Central memory CD4-positive, alpha-beta T cell (primary cell): ENCODE measurements around the gene ZNF335.

Experiments
- DNase-seq: peaks from one replicate; pipeline ENCODE4 v3.0.0; 2022
- total RNA-seq, 3 experiments: gene quantifications; one replicate each; lab custom pipeline; 2026; lab: John Stamatoyannopoulos, UW

The ZNF335 gene, protein sequence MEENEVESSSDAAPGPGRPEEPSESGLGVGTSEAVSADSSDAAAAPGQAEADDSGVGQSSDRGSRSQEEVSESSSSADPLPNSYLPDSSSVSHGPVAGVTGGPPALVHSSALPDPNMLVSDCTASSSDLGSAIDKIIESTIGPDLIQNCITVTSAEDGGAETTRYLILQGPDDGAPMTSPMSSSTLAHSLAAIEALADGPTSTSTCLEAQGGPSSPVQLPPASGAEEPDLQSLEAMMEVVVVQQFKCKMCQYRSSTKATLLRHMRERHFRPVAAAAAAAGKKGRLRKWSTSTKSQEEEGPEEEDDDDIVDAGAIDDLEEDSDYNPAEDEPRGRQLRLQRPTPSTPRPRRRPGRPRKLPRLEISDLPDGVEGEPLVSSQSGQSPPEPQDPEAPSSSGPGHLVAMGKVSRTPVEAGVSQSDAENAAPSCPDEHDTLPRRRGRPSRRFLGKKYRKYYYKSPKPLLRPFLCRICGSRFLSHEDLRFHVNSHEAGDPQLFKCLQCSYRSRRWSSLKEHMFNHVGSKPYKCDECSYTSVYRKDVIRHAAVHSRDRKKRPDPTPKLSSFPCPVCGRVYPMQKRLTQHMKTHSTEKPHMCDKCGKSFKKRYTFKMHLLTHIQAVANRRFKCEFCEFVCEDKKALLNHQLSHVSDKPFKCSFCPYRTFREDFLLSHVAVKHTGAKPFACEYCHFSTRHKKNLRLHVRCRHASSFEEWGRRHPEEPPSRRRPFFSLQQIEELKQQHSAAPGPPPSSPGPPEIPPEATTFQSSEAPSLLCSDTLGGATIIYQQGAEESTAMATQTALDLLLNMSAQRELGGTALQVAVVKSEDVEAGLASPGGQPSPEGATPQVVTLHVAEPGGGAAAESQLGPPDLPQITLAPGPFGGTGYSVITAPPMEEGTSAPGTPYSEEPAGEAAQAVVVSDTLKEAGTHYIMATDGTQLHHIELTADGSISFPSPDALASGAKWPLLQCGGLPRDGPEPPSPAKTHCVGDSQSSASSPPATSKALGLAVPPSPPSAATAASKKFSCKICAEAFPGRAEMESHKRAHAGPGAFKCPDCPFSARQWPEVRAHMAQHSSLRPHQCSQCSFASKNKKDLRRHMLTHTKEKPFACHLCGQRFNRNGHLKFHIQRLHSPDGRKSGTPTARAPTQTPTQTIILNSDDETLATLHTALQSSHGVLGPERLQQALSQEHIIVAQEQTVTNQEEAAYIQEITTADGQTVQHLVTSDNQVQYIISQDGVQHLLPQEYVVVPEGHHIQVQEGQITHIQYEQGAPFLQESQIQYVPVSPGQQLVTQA (N-terminal part only)
- total RNA-seq: 86.7 to 209 (median 113) reads per million in 3 experiments

DNA sequence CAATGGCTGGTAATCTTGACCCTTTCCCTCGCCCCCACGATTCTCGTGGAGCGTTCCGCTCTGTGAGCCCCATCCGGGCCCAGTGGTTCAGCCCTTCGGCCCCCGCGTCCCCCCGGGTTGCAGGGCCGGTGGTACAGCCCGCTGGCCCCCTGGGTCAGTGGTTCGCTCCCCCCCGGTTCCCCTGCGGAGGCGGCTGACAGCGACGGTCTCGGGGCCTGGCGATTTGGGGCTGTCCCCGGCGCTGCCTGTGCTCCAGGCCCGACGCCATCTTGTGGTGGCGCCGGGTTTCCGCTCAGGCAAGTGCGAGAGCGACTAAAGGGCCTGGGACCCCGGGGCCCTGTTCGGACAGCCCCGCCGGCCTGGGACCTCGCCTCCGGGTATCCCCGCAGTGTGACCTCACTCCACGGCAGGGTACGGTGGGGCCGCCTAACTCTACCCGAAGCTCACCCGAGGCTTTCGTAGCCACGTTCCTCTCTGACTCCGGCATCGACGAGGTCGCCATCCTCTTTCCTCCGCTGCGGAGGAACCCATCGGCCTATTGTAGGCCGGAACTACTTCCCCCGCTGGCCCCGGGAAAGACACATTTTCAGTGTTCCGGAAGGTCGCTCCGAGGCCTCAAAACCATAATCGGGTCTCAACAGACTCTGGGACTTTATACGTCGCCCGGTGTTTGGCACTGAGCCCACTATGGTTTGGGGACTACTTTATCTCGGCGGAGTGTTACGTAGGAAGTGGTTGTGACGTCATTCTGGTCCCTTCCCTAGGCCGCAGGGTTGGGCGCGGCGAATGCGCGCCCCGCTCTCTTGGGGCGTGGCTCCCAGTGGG is at the start of gene ZNF335:
Gene ZNF335 (minus strand): TSS at position 529 of the 825 bp plus-strand sequence. CDS start 793 bp downstream, outside the sequence.
- peak; percentile 95 for DNase-seq

GRCh38 chr20:46020555-46020954 is 48.6 kb upstream of the ZNF335 start:
- DNase-seq: no peak

DNA sequence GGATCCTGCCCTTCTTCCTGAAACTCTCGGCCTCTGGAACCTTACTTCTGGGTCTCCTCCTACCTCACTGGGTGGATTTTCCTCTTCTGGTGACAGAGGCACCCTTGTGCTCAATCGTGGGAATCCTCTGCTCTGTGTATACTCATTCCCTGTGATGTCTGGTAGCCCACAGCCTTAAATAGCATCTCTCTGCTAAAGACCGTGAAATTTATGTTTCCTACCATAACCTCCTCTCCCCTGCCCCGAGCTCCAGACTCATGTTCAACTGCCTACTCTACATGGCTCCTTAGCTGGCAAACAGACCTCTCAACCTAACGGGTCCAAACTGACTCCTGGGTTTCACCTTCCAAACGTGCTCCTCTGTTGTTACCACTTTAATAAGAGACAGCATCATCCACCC is 46.6 kb upstream of the ZNF335 start:
- DNase-seq: no peak

DNA sequence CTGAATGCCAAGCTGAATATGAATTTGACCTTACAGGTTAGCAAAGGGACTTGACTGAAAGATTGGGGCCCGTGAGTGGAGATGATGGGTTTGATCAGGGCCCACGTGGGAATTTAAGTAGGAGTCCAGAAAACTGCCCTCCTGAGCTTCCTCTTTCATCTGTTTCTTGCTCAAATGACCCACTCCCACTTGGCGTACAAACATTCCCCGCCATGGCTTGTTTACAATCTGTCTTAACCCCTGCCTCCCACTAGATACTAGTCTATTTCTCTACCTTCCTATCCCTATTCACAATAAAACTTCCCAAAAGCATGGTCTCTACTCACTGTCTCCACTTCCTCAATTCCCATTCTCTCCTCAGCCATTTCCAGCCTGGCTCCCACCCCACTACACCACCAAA is 46.1 kb upstream of the ZNF335 start:
- DNase-seq: no peak

DNA sequence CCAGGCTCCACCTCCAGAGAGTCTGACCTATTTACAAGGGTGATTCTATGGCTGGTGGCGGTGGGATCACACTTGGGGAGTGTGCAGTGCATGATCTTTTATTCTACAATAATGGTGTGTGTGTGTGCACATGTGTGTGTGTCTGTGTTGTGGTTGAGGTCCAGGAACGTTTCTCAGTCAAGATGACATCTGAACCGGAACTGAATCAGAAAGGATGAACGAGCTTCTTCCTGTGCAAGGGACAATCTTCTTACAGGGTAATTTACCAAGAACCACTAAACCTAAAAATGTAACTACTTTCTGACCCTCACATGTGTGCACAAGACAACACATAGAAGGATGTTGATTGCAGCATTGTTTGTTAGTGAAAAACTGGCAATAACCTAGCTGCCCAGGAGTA is 45.3 kb upstream of the ZNF335 start:
- DNase-seq: no peak

GRCh38 chr20:46014517-46015396 is 42.8 kb upstream of the ZNF335 start:
- no peak for DNase-seq

- peak; percentile 55 for DNase-seq
Measured at GRCh38 chr20:46013829-46014516, 42.0 kb upstream of the ZNF335 start.

DNA sequence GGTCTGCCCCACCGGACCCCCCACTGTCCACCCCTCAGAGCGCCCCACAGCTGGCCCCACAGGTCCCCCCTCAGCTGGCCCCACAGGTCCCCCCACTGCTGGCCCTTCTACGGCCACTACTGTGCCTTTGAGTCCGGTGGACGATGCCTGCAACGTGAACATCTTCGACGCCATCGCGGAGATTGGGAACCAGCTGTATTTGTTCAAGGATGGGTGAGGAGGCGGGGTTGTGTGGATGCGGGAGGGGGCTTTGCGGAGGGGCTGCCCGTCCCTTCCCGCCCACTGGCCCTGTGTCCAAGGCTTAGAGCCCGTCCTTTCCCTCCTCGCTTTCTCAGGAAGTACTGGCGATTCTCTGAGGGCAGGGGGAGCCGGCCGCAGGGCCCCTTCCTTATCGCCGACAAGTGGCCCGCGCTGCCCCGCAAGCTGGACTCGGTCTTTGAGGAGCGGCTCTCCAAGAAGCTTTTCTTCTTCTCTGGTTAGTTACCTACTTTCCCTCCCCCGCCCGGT is 41.4 kb upstream of the ZNF335 start:
- no peak for DNase-seq

DNA sequence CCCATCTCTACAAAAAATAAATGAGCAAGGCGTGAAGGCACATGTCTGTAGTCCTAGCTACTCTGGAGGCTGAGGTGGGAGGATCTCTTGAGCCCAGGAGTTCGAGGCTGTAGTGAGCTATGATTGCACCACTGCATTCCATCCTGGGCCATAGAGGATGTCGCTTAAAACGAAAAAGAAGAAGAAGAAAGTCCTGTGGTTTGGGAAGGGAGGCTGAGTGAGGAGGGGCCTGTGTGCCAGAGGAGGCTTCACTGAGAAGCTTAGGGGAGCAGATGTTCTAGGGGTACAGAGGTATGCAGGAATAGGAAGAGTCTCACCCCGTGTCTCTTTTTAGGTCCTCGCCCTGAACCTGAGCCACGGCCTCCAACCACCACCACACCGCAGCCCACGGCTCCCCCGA is 40.9 kb upstream of the ZNF335 start:
- DNase-seq: no peak

DNA sequence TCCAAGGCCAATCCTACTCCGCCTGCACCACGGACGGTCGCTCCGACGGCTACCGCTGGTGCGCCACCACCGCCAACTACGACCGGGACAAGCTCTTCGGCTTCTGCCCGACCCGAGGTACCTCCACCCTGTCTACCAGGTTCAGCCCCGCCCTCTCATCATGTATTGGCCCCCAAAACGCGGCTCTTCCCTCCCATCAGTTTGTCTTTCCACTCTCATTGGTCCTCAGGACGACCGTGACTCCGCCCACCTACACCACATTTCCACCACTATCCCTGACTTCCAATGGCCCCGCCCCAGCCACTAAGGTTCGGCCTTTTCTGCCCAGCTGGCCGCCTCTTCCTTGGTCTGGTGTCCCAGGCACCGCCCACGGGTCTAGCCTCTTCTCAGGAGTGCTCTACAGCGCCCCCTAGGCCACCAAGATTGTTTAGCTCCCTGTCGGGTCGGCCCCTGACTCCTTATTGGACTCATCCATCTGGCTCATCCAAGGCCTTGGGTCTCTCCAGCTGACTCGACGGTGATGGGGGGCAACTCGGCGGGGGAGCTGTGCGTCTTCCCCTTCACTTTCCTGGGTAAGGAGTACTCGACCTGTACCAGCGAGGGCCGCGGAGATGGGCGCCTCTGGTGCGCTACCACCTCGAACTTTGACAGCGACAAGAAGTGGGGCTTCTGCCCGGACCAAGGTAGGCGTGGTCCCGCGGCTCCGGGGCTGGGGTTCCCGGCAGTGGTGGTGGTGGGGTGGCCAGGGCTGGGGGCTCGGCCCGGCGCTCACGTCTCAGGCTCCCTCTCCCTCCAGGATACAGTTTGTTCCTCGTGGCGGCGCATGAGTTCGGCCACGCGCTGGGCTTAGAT is 39.9 kb upstream of the ZNF335 start:
- DNase-seq: no peak

DNA sequence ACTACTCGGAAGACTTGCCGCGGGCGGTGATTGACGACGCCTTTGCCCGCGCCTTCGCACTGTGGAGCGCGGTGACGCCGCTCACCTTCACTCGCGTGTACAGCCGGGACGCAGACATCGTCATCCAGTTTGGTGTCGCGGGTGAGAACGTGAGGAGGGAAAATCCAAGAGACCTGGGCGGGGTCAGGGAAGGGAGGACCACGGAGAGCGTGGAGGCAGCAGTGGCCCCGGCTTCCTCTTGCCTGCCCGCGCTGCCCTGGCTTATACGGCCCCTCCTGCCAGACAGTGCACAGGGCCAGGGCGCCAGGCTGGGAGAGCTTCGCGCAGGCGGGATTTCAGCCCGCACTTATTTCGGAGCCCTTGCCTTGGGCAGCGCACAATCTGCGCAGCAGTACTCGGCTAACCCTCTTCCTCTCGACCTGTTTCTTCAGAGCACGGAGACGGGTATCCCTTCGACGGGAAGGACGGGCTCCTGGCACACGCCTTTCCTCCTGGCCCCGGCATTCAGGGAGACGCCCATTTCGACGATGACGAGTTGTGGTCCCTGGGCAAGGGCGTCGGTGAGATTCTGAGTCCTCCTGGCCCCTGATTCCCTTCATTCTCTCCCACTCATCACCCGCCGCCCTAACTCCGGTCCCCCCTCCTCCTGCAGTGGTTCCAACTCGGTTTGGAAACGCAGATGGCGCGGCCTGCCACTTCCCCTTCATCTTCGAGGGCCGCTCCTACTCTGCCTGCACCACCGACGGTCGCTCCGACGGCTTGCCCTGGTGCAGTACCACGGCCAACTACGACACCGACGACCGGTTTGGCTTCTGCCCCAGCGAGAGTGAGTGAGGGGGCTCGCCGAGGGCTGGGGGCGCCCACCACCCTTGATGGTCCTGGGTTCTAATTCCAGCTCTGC is 38.7 kb upstream of the ZNF335 start:
- DNase-seq: peak; percentile 67

GRCh38 chr20:46009816-46010215 is 37.8 kb upstream of the ZNF335 start:
- no peak for DNase-seq

DNA sequence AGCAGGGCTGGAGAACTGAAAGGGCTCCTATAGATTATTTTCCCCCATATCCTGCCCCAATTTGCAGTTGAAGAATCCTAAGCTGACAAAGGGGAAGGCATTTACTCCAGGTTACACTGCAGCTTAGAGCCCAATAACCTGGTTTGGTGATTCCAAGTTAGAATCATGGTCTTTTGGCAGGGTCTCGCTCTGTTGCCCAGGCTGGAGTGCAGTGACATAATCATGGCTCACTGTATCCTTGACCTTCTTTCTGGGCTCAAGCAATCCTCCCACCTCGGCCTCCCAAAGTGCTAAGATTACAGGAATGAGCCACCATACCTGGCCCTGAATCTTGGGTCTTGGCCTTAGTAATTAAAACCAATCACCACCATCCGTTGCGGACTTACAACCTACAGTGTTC is 35.7 kb upstream of the ZNF335 start:
- DNase-seq: no peak

DNA sequence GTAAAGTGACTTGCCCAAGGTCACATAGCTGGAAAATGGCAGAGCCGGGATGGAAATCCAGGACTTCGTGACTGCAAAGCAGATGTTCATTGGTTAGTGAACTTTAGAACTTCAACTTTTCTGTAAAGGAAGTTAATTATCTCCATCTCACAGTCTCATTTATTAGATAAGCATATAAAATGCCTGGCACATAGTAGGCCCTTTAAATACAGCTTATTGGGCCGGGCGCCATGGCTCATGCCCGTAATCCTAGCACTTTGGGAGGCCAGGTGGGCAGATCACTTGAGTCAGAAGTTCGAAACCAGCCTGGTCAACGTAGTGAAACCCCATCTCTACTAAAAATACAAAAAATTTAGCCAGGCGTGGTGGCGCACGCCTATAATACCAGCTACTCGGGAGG is 35.0 kb upstream of the ZNF335 start:
- DNase-seq: no peak

DNA sequence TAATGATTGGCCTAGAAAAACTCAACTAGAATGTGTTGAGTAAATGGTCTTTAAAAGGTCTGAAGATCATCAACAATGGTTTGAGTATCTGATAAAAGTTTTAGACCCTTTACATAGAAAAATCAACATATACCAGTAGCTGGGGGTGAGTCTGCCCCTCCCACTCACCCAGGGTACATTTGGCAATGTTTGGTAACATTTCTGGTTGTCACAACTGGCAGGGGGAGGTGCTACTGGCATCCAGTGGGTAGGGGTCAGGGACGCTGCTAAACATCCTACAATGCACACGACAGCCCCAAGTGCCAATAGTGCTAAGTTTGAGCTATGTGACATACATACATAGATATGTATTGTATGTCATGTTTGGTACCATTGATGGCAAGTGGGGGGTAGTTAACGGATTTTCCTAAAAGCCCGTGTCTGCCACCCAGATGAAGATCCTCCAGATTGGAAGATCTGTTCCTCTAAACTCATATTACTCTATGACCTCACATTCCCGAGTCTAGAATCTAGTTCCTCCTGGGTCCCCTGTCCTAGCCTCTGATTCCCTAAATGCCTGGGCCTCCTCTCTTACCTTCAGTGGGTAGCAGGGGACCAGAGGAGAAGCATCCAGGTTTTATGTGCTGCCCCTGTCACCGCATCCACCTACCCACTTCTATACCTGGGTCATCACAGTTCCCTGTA is 34.2 kb upstream of the ZNF335 start:
- no peak for DNase-seq

DNA sequence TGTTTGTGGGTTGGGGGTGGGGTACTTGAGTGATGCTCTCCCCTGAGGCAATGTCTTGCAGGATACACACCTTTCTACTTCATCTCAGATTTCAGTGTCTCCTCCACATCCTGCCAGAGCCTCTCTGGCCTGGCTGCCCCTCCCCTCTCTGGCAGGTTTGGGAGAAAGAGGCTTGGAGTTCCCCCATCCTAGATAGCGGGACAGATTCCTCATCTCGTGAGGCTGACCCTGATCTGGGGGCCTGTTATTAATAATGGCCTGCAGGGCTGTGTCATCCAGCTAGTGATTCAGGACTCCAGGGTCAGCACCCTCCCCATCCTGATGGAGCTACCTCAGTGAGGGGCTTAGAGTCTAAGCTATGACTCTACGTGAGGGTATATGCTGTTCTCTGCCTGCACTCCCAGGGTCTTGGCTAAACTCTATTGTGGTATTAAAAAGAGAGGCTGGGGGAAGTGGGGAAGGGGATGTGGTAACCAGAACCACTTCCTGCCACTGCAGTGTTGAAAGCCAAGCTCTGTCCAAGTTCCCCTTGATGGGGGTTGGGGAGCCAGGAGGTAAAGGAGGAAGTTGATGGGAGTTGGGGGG is 33.0 kb upstream of the ZNF335 start:
- peak; percentile 57 for DNase-seq

GRCh38 chr20:46004187-46004586 is 32.2 kb upstream of the ZNF335 start:
- no peak for DNase-seq
